B cell (primary cell): ENCODE results near the gene MELK. TPM values are rescaled to one million over a fixed set of nuclear protein-coding genes. Genes with fewer than 3 reads are reported as not detected.
"Not testable (repeated sequence)": the region's sequence is repeated elsewhere in the genome, so short reads cannot be mapped to it uniquely, and the experiment has no call there.

Experiments
- ATAC-seq: fragments of 200-7000 bp; cut with Tn5 transposase; one replicate; pipeline ENCODE4 v1.10.0; 2021; ENCODE audit warnings: low read depth, mild to moderate bottlenecking, moderate number of reproducible peaks, moderate library complexity
- CTCF ChIA-PET: fragments of 350-600 bp; sonication (Branson Sonifier 250); formaldehyde crosslinking; loops from one replicate; lab custom pipeline; 2021; ENCODE audit warnings: antibody characterized with exemption, inconsistent platforms; lab: Charles Lee
- POLR2A ChIA-PET: fragments of 350-600 bp; sonication (Branson Sonifier 250); formaldehyde crosslinking; loops from one replicate; lab custom pipeline; 2021; ENCODE audit warnings: antibody characterized with exemption; lab: Charles Lee
- DNase-seq: peaks from one replicate; pipeline ENCODE4 v3.0.0; 2013
- H2AFZ ChIP-seq: 2 replicates; pipeline ENCODE4 v1.6.1; 2012; ENCODE audit warnings: mild to moderate bottlenecking, low read depth, low read length; ENCODE audit not compliant: insufficient read depth, poor library complexity, severe bottlenecking
- H3K27ac ChIP-seq, 2 donors: 1 replicate in 1 of 2; 2 replicates in 1 of 2; pipeline ENCODE4 v1.5.1; 2012 to 2013; ENCODE audit warnings: low read length in 2 of 2, mild to moderate bottlenecking in 2 of 2, moderate library complexity in 1 of 2
- H3K27me3 ChIP-seq, 4 experiments: fragments of 200-600 bp in 1 of 4; sonication (generic) in 1 of 4; replicated peaks in 1 of 4; 1 replicate in 2 of 4; 2 replicates in 2 of 4; pipeline versions ENCODE4 v1.6.1 to v1.7.0; 2013 to 2016; ENCODE audit warnings: low read length in 3 of 4, mild to moderate bottlenecking in 2 of 4, mixed read lengths in 1 of 4, moderate library complexity in 1 of 4; ENCODE audit not compliant: insufficient read depth in 4 of 4, control insufficient read depth in 3 of 4; ENCODE audit errors: control extremely low read depth in 1 of 4
- H3K36me3 ChIP-seq, 2 experiments: replicated peaks in 1 of 2; 1 replicate in 1 of 2; 2 replicates in 1 of 2; pipeline versions ENCODE4 v1.6.1 to v1.7.1; 2013; ENCODE audit warnings: low read length in 1 of 2; ENCODE audit not compliant: insufficient read depth in 2 of 2, control insufficient read depth in 1 of 2; ENCODE audit errors: control extremely low read depth in 1 of 2, extremely low read depth in 1 of 2
- H3K4me1 ChIP-seq, 2 donors: fragments of 200-600 bp in 1 of 2; sonication (generic) in 1 of 2; 1 replicate in 1 of 2; 2 replicates in 1 of 2; pipeline versions ENCODE4 v1.5.1 to v1.6.1; 2013 to 2017; ENCODE audit warnings: low read length in 2 of 2; ENCODE audit not compliant: control insufficient read depth in 2 of 2, insufficient read depth in 2 of 2
- H3K4me2 ChIP-seq: replicated peaks from 2 replicates; pipeline ENCODE3; 2012; ENCODE audit warnings: mild to moderate bottlenecking, low read depth, low read length; ENCODE audit not compliant: poor library complexity, severe bottlenecking
- H3K4me3 ChIP-seq, 5 experiments: fragments of 200-600 bp in 1 of 5; sonication (generic) in 1 of 5; 1 replicate in 3 of 5; 2 replicates in 2 of 5; pipeline versions ENCODE4 v1.5.1 to v1.7.0; 2011 to 2016; ENCODE audit warnings: low read length in 4 of 5, mild to moderate bottlenecking in 4 of 5, low read depth in 2 of 5, control low read depth in 1 of 5, moderate library complexity in 1 of 5; ENCODE audit not compliant: insufficient read depth in 1 of 5; ENCODE audit errors: control extremely low read depth in 1 of 5, extremely low read depth in 1 of 5
- H3K79me2 ChIP-seq: fragments of 200-600 bp; sonication (generic); one replicate; pipeline ENCODE4 v1.6.0; 2016; ENCODE audit warnings: low read length; ENCODE audit not compliant: control insufficient read depth, insufficient read depth
- H3K9ac ChIP-seq: fragments of 200-600 bp; sonication (generic); 2 replicates; pipeline ENCODE4 v1.6.1; 2017; ENCODE audit warnings: mild to moderate bottlenecking, low read length, moderate library complexity
- H3K9me3 ChIP-seq, 3 donors: one replicate each; pipeline versions ENCODE4 v1.6.1 to v1.7.1; 2013; ENCODE audit warnings: low read length in 2 of 3; ENCODE audit not compliant: control insufficient read depth in 2 of 3, insufficient read depth in 1 of 3; ENCODE audit errors: control extremely low read depth in 1 of 3
- H4K20me1 ChIP-seq: 2 replicates; pipeline ENCODE4 v1.6.0; 2012; ENCODE audit warnings: mild to moderate bottlenecking, low read length; ENCODE audit not compliant: insufficient read depth, control insufficient read depth, poor library complexity, severe bottlenecking
- H3K27ac Mint-ChIP-seq: one replicate; pipeline ENCODE4 v1.8.0; 2021; ENCODE audit warnings: mixed read lengths
- H3K27me3 Mint-ChIP-seq: one replicate; pipeline ENCODE4 v1.8.0; 2021; ENCODE audit warnings: mixed read lengths
- H3K4me1 Mint-ChIP-seq: one replicate; pipeline ENCODE4 v1.8.0; 2021; ENCODE audit warnings: mixed read lengths
- H3K4me3 Mint-ChIP-seq: one replicate; pipeline ENCODE4 v1.8.0; 2021; ENCODE audit warnings: mixed read lengths
- H3K9me3 Mint-ChIP-seq: one replicate; pipeline ENCODE4 v1.8.0; 2022; ENCODE audit warnings: mixed read lengths; ENCODE audit not compliant: insufficient read depth
- EZH2 ChIP-seq: IDR thresholded peaks from 2 replicates; pipeline ENCODE4 v1.6.1; 2012; ENCODE audit warnings: borderline replicate concordance, low read depth, mild to moderate bottlenecking, moderate library complexity, low read length; ENCODE audit not compliant: insufficient read depth, poor library complexity, severe bottlenecking
- WGBS: methylation state at CpG from one replicate; pipeline ENCODE4 v1.1.5; 2013; ENCODE audit warnings: missing lambda C conversion rate; ENCODE audit not compliant: insufficient coverage; 5-methylcytosine and 5-hydroxymethylcytosine counted together
- intact Hi-C: fragments of 100-400 bp; cut with micrococcal nuclease; formaldehyde crosslinking; loops from one replicate; pipeline ENCODE4 v1.10.0; 2022
- polyA plus RNA-seq: library from polyadenylated mRNA; depleted of rRNA; stranded (reverse); fragments of >200 nt; gene quantifications from 2 replicates; pipeline ENCODE4 v1.2.3, GENCODE V29; 2012
- total RNA-seq, 2 donors: library from RNA; stranded (reverse); fragments of 120-200 nt in 1 of 2; gene quantifications; 1 replicate in 1 of 2; 2 replicates in 1 of 2; pipeline versions ENCODE4 v1.2.3 to v1.2.4, GENCODE V29; 2013 to 2022
- TF ChIP-seq, protein P1 (sequence below): fragments of 200-600 bp; IDR thresholded peaks from one replicate; pipeline ENCODE4 v1.8.0; 2022; ENCODE audit warnings: antibody characterized with exemption, mild to moderate bottlenecking

Gene MELK
- total and polyA plus RNA-seq, 2 donors (not counting 1 experiment from before 2014, with no cell fraction given): 0.17 to 0.18 TPM

DNA sequence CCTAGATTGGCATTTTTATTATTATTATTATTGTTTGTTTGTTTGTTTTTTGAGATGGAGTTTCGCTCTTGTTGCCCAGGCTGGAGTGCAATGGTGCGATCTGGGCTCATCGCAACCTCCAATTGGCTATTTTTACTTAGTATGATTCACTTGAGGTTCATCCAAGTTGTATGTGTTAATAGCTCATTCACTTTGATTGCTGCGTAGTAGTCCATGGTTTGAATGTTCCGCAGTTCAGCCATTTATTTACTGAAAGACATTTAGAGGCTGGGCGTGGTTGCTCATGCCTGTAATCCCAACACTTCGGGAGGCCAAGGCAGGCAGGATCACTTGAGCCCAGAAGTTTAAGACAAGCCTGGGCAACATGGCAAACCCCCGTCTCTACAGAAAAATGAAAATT, 22.6 kb upstream of the MELK start:
- Histone ChIP-seq H3K79me2 (no peaks in the 10 kb centered on the region), H3K27me3 (no peaks in the 10 kb centered on the region), H3K9me3 (no peaks in the 10 kb centered on the region), H3K9ac (no peak overlapping the region), H3K4me3 (no peak overlapping the region), H3K36me3 (no peaks in the 10 kb centered on the region), H3K4me2 (no peak overlapping the region), H3K27ac (no peak overlapping the region), H2AFZ (no peak overlapping the region), H3K4me1 (no peaks in the 10 kb centered on the region), H4K20me1 (no peaks in the 10 kb centered on the region)
- H3K4me3 Mint-ChIP-seq: no peak overlapping the region
- TF ChIP-seq EZH2: no peak
- TF ChIP-seq, protein P1, sequence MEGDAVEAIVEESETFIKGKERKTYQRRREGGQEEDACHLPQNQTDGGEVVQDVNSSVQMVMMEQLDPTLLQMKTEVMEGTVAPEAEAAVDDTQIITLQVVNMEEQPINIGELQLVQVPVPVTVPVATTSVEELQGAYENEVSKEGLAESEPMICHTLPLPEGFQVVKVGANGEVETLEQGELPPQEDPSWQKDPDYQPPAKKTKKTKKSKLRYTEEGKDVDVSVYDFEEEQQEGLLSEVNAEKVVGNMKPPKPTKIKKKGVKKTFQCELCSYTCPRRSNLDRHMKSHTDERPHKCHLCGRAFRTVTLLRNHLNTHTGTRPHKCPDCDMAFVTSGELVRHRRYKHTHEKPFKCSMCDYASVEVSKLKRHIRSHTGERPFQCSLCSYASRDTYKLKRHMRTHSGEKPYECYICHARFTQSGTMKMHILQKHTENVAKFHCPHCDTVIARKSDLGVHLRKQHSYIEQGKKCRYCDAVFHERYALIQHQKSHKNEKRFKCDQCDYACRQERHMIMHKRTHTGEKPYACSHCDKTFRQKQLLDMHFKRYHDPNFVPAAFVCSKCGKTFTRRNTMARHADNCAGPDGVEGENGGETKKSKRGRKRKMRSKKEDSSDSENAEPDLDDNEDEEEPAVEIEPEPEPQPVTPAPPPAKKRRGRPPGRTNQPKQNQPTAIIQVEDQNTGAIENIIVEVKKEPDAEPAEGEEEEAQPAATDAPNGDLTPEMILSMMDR: no peak
- DNase-seq: no peak
- intact Hi-C loops: no loop called here
- H3K9me3 Mint-ChIP-seq: no peaks in the 10 kb centered on the region
- H3K4me1 Mint-ChIP-seq: no peaks in the 10 kb centered on the region
- 87% methylated on average over 6 of the region's 8 CpGs for WGBS
- ATAC-seq: no peak
- ChIA-PET CTCF (interaction anchor here (0.6 to 19.0 kb wide), 2 partner anchors 89 to 145 kb away, joined by 3 to 456 read pairs; partner anchors contain the start of gene RNF38), POLR2A (no interaction called here)
- H3K27me3 Mint-ChIP-seq: peaks cover 14% of the 10 kb centered on the region
- H3K27ac Mint-ChIP-seq: no peak overlapping the region

DNA sequence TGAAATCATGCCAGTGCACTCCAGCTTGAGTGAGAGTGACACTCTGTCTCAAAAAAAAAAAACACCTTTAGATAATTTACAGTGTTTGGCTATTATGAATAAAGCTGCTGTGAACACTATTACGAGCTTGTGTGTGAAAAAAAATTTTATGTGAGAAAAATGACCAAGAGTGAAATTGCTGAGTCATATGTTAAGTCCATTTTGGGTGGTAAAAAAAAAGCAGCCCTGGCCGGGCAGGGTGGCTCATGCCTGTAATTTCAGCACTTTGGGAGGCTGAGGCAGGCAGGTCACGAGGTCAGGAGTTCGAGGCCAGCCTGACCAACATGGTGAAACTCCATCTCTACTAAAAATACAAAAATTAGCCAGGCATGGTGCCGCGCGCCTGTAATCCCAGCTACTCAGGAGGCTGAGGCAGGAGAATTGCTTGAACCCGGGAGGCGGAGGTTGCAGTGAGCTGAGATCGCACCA, 22.0 kb upstream of the MELK start:
- POLR2A ChIA-PET, H3K27ac ChIP-seq, H3K9me3 ChIP-seq, H3K4me1 ChIP-seq, H3K27ac Mint-ChIP-seq, H3K27me3 ChIP-seq, DNase-seq, H2AFZ ChIP-seq, H3K4me3 Mint-ChIP-seq, ATAC-seq, intact Hi-C loops, H3K36me3 ChIP-seq, H3K9me3 Mint-ChIP-seq, H3K4me3 ChIP-seq, H3K79me2 ChIP-seq, H4K20me1 ChIP-seq, H3K9ac ChIP-seq, H3K4me1 Mint-ChIP-seq, H3K4me2 ChIP-seq: not testable (repeated sequence)
- H3K27me3 Mint-ChIP-seq: peaks cover 14% of the 10 kb centered on the region
- WGBS: 82% methylated on average over 5 of the region's 10 CpGs
- CTCF ChIA-PET: interaction anchor here (0.7 to 19.0 kb wide), 2 partner anchors 146 to 189 kb away, joined by 3 to 456 read pairs; partner anchors contain the start of gene RNF38
